DMS 273 treated with DMSO at 0.1 percent for 48 hours (cell line): ENCODE measurements around the gene RNF152.
"Not testable (repeated sequence)": the region's sequence is repeated elsewhere in the genome, so short reads cannot be mapped to it uniquely, and the experiment has no call there.

ENCODE experiments used
- DNase-seq: peaks from one replicate; lab custom pipeline; 2025; lab: John Stamatoyannopoulos, UW

RNF152 gene

DNA sequence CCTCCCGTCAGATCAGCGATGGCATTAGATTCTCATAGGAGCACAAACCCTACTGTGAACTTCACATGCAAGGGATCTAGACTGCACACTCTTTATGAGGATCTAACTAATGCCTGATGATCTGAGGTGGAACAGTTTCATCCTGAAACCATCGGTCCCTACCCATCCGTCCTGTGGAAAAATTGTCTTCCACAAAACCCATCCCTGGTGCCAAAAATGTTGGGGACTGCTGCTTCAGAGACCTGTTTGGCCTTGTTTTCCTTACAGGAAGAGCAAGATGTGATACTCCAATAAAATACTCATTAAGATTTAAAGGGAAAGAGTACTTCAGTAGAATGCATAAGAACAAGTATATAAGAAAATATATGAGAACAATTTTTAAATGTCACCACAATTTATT lies 71.1 kb downstream of the RNF152 start:
- no peak for DNase-seq

DNA sequence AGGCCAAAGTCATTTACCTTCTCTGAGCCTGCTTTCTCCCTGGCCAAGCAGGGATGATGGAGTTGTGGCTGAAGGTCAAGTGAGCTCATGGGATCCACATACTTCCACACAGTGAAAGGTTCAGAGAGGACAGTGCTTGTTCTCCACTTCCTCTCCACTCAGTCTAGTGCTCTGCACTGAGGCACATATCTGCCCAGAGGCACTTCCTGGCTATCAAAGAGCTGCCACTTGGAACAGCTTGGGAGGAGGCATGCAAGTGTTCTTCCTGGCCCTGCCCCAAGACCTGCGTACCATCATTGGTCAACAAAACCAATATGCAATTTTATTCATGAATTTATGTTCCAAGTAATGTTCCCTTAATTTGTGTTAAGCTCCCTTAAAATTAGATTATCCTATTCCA lies 71.9 kb downstream of the RNF152 start:
- no peak for DNase-seq

DNA sequence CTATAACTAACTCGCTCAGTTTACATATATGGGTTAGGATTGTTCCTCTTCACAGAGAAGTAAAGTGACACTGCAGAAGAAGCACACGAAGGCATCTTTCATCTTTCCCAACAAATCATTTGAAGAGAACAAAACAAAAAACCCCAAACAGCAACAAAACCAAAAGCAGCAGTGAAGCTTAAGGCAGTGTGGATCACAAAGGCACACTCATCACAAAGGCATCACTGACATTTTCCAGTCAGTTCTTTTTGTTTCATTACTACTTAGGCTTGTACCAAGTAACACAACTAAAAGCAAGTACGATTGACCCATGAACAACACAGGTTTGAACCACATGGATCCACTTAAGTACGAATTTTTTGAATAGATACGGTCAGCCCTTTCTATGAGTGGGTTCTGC lies 75.7 kb downstream of the RNF152 start:
- DNase-seq, result no peak

DNA sequence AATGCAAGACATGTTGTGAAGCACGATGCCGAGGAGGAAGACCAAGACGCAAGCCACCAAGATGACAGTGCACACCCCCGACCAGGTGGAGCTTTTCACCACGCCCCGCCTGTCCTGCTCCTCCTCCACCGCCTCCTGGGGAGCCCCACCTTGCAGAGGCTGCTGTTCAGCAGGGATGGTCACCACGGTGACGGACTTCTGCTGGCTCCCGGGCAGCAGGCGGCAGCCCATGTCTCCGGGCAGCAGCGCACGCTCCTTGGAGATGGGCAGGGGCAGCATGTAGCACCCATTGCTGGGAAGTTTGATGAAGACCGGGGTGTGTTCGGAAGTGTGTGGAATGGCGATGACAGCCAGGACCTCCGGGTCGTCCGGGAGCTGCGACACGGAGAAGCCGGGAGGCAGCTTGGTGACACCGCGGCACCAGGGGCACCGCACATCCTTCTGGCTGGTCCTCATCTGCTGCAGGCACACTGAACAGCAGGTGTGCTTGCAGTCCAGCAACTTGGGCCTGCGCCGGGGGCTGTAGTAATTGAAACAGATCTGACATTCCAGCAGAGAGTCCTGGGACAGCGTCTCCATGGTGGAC lies 76.8 kb downstream of the RNF152 start:
- no peak for DNase-seq

DNA sequence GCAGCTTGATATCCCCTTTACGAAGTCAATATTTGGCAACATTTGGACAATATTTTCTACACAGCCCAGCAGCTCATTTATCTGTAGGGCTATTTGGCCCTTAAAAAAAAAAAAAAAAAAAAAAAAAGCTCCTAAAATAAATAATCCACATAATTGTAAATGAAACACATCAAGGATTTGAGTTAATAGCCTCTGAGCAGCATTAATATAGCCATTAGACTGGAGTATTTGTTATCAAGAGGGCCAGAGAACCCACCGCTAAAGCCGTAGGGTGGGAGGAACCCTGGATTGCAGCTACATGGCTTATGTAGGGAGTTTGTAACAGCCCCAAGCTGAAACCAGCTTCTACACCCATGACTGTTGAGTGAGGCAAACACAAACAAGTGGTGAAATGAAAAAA lies 84.5 kb downstream of the RNF152 start:
- DNase-seq, result no peak

DNA sequence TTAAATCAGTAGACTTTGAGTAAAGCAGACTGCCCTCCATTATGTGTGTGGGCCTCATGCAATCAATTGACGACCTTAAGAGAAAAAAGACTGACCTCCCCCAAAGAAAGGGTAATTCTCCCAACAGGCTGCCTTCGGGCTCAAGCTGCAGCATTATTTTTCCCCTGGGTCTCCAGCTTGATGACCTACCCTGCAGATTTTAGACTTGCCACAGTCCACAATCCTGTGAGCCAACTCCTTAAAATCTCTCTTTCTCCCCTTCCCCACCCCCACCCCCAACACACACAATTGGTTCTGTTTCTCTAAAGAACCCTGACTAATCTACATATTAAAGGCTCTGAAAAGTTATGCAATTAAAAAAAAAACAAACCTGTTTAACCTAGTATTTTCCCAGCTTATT lies 89.4 kb downstream of the RNF152 start:
- no peak for DNase-seq

DNA sequence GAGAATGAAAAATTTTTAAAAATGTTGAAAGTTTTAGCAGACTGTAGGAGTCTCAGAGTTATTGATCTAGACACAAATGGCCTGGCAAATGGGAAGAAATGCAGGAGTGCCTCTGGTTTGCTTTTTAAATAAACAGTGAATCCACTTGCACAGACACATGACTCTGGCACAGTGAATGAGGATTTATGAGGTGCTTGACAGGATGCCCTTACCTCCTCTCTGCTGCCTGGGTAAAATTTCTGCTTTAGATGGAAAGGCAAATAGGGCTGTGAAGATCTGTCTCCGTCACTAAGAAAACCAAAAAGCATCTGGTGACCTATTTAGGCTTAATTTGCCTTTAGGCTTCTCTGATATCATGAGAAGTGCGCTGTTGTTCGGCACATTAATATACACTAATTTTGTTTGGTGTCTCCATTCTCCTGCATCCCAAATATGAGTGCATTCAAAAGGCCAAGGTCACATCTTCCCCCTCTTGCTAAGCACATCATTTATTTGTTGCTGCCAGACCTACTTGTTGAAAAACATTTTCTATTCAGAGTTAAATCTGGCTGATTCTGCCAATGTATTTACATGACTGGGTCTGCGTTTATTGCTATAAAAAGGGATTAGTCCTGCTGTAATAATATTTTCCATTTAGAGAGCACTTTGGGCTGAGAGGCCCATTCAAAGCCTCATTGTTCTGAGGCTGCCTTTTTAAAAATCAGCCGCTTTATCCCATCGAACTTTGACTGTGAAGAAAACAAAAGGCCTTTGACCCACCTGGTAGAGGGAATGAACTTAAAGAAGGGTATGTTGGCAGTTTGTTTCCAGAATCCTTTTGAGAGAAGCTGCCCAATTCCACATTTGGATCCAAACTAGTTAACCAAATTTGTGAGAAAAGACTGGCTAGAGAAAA lies 94.9 kb downstream of the RNF152 start:
- DNase-seq, result no peak

DNA sequence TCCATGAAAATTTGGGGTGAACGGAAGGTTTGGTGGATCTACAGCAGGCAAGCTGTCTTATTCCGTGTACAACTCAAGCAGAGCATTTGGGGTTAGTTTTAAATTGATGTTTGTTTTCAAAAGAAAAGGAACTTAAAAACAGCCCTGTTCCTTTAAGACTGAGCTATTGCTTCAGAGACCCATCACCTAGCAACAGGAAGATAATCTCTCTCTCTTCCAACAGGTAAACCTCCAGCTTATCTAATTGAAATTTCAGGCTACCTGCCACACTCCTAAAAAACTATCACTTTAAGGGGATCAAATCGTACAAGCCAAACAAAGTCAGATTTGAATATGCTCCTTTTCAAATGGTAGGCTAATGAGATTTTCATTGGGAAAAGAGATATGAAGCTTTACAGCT lies 101.8 kb downstream of the RNF152 start:
- DNase-seq, result no peak

DNA sequence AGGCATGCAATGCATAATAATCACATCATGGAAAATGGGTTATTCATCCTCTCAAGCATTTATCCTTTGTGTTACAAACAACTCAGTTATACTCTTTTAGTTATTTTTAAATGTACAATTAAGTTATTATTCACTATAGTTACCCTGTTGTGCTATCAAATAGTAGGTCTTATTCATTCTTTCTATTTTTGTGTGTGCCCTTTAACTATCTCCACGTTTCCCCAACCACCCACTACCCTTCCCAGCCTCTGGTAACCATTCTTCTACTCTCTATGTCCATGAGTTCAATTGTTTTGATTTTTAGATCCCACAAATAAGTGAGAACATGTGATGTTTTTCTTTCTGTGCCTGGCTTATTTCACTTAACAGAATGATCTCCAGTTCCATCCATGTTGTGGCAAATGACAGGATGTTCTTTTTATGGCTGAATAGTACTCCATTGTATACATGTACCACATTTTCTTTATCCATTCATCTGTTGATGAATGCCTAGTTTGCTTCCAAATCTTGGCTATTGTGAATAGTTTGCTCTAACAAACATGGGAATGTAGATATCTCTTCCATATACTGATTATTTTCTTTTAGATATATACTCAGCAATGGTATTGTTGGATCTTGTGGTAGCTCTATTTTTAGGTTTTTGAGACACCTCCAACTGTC lies 105.7 kb downstream of the RNF152 start:
- not testable (repeated sequence) for DNase-seq

DNA sequence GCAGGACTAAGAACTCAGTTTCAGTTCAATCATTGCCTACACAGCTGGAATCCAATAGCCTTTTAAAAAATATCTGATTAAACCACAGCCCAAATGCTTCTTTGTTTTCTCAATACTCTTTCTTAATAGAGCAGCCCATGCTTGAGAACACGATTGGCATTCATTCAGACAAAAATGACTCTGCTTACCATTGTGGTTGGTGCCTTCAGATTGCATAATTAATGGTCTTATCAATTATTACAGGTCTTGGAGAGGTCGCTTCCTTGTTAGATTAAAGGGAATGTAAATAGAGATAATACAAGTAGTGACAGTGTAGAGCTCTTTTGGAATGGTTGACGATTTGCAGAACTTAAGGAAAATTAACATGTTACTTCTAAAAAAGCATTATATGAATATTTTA lies 107.2 kb downstream of the RNF152 start:
- DNase-seq, result no peak

DNA sequence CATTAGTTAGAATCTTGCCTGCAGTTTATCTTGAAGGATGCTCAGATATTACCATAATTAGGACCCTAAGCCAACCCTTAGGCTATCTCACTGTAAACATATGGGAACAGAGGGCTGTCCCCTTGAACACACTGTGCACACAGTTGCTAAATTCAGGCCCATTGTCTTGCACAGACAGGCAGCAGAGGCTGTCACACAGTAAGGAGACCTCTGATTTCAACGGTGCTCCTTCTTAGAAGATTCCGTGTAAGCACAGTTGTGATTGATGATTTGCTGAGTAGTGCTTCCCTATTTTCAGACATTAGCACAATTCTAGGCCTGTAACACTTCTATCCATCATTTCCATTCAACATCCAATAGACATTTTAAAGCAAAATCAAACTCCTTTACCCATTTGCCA lies 108.0 kb downstream of the RNF152 start:
- no peak for DNase-seq

DNA sequence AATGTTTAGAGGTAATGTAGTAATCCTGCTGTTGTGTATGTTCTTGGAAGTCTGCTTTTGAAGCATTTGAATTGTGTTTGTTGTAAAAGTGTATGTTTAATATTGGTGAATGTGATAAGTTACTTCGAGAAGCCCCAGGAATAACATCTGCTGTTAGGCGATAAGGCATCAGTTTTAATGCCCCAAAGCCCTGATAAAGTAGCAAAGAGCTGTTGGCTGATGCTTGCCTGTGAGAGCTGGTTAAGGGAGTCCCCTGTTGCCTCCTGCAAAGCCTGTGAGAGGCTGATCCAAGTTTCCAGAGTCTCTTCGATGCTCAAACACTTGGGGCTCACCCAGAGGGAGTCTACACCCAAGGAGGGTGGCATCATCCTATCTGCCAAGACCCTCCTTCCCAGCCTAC lies 110.3 kb downstream of the RNF152 start:
- no peak for DNase-seq

DNA sequence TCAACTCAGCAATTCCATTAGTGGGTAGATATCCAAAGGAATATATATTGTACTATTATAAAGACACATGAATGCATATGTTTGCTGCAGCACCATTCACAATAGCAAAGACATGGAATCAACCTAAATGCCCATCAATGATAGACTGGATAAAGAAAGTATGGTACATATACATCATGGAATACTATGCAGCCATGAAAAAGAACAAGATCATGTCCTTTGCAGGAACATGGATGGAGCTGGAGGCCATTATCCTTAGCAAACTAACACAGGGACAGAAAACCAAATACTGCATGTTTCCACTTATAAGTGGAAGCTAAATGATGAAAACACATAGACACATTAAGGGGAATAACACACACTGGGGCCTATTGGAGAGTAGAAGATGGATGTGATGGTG lies 116.6 kb downstream of the RNF152 start:
- not testable (repeated sequence) for DNase-seq

DNA sequence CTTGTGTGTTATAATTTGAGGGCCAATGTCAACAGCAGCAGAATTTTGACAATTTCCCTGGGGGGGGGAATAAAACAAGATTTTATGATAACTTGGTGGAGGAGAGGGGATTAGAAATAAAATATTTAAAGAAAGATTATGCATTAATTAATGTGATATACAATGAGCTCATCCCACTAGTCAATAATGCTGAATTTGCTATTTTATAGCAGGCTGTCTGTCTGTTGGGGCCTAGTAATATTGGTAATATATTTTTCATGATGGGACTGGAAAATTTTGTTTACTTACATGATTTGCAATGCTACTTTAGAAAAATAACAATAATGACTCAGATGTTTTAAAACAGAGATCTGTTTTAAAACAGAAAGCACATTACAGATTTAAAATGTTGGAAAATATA lies 118.0 kb downstream of the RNF152 start:
- DNase-seq, result no peak

DNA sequence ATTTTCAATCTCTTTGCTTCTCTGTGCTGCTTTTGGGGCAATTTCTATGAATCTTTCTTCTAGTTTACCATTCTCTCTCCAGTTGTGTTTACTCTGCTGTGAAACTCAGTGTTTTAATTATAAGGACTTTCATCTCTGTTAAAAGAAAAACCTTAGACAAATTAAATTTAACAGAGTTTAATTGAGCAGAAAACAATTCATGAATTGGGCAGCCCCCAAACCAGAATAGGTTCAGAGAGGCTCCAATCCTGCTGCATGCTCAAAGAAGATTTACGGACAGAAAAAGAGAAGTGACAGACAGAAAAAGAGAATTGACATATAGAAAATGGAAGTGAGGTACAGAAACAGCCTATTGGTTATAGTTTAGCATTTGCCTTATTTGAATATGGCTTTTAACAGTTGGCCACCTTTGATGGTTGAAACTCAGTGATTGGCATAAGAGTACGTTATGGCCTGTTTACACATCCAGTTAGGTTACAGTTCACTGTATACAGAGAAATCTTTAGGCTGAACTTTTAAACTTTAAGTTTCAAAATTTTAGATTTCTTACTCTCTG lies 120.4 kb downstream of the RNF152 start:
- DNase-seq, result no peak

DNA sequence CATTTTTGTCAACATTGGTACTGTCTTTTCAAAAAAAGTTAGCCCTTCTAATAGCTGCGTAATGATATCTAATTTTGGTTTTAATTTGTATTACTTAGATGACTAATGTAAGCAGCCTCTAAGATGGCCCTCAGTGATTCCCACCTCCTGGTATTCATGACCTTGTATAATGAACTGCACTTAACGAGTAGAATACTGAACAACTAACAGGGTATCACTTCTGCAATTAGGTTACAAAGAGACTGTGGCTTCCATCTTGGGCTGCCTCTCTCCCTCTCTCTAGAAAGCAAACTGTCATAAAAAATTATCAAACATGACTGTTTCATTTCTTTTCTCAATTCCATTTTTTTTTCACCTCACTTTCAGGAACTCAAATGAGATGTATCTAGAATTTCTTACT lies 120.9 kb downstream of the RNF152 start:
- no peak for DNase-seq

DNA sequence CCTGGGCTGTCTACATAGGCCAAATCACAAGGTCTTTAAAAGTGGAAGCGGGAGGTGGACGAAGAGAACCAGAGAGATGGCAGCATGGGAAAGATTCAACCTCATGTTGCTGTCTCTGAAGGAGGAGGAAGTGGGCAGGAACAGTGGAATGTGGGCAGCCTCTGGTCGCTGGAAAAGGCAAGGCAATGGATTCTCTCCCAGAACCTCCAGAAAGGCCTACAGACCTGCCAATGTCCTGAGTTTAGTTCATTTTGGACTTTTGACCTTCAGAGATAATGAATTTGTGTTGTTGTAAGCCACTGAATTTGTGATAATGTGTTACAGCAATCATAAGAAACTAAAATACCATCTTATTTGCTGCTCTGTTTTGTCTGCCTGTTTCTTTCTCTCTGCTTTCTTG lies 122.5 kb downstream of the RNF152 start:
- no peak for DNase-seq

DNA sequence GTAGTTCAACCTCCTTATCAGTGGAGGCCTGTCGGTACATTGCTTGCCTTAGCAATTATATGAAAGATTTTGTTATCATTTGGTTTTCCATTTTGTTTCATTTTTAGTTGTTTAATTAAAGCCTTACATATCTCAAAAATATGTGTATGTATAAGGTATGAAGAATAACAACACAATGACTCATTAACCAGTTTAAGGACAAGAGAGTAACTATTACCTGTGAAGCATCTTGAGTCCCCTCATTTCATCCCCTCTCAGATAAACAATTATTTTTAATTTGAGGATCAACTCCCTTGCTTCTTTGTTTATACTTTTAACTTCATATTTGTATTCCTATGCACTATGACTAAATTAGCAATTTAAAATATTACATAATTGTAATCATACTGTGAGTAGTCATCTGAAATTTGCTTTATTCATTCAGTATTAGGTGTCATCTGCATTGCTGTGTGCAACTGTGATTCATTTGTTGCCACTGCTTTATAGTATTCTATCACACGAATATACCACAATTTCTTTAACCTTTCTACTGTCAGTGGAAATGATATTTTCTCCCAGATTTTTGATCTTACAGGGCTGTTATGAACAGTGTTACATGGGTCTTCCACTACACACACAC lies 126.4 kb downstream of the RNF152 start:
- no peak for DNase-seq

DNA sequence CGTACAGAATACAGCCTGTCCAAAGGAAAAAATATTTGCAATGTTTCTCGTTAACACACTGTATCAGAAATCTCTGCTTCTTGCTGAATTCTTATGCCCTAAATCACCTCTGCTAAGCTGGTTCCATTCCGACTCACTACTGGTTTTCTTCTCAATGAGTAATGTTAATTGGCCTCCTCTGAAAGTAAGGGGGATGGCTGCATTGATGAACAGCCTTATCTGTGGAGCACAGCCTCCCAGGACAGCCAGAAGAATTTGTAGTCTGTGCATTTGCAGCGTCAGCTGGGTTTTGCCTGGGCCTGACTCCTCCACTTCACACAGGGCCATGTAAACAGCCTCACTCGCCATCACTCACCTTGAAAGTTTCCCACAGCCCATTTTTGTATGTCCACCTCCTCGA lies 127.7 kb downstream of the RNF152 start:
- DNase-seq, result no peak

DNA sequence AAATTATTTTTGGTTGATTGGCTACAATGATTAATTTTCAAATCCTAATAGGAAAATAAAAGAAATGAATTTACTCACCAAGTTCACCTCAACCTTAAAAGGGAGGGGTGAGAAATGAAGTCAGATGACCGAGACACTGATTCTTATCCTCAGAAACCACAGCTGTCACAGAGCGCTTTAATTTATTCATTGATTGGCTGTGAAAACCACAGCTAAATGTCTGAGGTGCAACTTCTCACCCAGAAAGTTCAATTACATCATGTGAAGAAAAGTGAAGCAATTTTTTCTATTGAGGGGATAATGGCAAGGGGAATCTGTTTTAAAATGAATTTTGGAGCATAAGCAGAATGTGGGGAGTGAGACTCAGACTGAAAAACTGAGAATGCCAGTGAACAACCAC lies 128.4 kb downstream of the RNF152 start:
- DNase-seq, result no peak

DNA sequence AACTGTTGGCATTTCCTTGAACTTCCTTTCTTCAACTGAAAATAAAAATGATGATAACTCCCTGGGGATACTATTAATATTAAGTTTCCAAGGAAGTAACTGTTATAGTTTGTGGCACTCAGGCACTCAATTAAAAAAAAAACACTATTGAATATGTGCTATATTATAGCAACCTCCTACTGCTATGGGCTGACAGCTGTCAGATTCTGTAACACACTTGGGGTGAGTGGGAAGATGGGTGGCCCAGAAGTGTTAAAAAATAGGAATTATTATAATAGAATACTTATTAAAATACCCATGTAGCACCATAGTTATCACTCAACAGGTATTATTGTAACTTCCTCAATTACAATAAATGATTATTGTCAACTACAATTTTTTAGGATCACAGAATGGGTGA lies 130.9 kb downstream of the RNF152 start:
- DNase-seq, result no peak
